T47D (cell line): Measurements from ENCODE around the gene RAP1GAP.
A peak's percentile ranks its signal among the peaks of the same experiment; 100 is the strongest.

Source experiments
- DNase-seq, 2 experiments: peaks; one replicate each; pipeline versions ENCODE4 v3.0.0 to v3.0.0-alpha.2; 2011 to 2012; ENCODE audit warnings: low read depth in 1 of 2, low spot score in 1 of 2
- JUND ChIP-seq: IDR thresholded peaks from 2 replicates; pipeline ENCODE4 v1.6.1; 2012; ENCODE audit warnings: low read depth
- in situ Hi-C: cut with HindIII; loops from 2 replicates; pipeline ENCODE4 v1.10.0; 2016; ENCODE audit warnings: low sequenced_read_pairs, low pct_unique_long_range_greater_than_20kb

The RAP1GAP gene

DNA sequence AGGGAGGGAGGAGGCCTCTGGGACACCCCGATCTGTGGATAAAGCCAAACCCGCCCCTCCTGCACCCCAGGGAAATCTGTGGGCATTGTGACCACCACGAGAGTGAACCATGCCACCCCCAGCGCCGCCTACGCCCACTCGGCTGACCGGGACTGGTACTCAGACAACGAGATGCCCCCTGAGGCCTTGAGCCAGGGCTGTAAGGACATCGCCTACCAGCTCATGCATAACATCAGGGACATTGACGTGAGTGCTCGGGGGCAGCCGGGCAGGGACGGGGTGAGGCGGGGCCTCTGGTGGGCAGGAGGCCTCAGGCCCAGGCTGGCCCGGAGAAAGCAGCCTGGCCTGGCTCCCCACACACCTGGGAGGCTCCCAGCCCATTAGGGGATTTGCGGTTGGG is 105.2 kb downstream of the RAP1GAP start:
- in situ Hi-C loops, result no loop called here
- no peak for TF ChIP-seq JUND
- DNase-seq, result no peak

DNA sequence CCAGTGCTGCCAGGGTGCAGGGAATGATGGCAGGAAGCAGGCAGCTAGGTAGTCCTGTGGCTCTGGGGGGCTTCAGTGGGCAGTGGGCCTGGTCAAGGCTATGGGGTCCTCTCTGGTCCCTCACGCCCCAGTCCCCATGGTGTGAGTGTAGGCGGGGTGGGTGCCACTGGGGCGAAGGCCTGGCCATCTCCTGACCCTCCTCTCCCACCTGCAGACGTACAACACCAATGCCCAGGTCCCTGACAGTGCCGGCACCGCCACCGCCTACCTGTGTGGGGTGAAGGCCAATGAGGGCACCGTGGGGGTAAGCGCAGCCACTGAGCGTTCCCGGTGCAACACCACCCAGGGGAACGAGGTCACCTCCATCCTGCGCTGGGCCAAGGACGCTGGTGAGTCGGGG is 106.3 kb downstream of the RAP1GAP start:
- in situ Hi-C loops, result no loop called here
- no peak for DNase-seq
- no peak for TF ChIP-seq JUND

DNA sequence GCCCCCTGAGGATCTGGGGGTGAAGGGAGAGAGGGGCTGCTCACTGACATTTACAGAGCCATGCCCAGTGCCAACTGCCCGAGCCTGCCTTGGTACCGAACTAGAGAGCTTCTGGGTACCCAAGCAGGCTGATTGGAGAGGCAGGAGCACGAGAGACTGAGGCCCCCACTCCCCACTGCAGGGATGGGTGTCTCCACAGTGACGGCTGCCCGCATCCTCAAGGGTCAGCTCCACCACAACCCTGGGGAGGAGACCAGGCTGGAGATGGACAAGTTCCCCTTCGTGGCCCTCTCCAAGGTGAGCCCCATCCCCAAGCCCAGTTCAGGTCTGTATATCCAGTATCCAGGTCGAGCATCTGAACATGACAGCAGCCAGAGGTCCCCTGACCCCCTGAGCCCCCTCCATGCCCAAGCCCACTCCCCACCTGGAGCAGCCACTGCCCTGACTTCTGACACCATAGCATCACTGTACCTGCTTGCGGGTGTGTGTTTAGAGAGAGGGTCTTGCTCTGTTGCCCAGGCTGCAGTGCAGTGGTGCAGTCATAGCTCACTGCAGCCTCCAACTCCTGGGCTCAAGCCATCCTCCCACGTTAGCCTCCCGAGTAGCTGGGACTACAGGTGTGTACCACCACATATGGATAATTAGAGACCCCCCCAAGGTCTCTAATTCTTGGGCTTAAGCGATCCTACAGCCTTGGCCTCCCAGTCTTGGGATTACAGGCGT is 108.1 kb downstream of the RAP1GAP start:
- DNase-seq, result no peak
- in situ Hi-C loops, result no loop called here
- TF ChIP-seq JUND, result no peak

- in situ Hi-C loops, result no loop called here
- no peak for DNase-seq
- TF ChIP-seq JUND, result no peak
Observed at GRCh38 chr1:21559788-21560567, 109.2 kb downstream of the RAP1GAP start.

GRCh38 chr1:21553116-21553926 is 115.8 kb downstream of the RAP1GAP start:
- no peak for DNase-seq
- in situ Hi-C loops, result no loop called here
- no peak for TF ChIP-seq JUND

- TF ChIP-seq JUND, result no peak
- in situ Hi-C loops, result no loop called here
- no peak for DNase-seq
Observed at GRCh38 chr1:21552715-21553114, 116.4 kb downstream of the RAP1GAP start.

DNA sequence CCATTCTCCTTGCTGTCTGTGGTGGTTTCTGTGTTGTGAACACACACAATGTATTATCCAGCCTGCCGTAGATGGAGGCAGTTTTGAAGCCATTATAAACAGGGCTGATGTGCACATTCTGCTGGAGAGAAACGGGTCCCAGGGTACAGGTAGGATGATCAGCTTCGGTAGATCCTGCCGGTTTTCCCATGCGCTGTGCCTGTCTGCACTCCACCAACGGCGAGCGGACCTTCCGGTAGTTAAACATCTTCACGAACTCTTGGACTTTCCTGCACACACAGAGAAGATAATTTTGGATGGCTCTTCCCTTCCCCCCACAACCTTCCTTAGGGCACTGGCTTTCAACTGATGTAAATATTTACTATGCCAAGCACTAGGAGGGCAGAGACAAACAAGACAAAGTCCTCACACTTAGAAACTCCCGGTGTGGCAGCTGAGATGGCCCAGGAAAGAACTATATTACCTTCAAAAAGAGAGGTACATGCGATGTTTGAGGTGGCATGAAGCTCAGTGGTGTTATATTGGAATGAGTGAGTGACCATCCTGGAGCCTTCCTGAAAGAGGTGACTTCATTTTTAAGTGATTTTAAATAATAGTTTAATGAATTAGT is 118.2 kb downstream of the RAP1GAP start:
- in situ Hi-C loops, result no loop called here
- DNase-seq, result peak in 1 of 2 experiments; percentile 27
- TF ChIP-seq JUND, result no peak

DNA sequence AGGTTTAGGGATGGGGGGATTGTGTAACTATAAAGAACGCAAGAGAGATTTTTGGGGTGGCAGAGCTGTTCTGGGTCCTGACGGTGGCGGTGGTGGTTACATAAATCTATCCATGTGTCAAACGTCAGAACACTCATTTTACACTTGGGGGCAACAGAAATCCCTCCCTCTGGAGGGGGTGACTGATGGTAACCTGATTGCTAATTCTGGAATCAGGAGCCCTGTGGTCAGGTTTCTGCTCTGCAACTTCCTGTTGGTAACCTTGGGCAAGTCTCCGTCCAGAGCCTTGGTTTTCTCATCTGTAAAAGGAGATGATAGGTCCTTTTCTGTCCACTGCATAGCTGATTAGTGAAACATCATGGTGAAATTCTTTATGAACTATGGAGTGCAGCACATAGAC is 119.1 kb downstream of the RAP1GAP start:
- in situ Hi-C loops, result no loop called here
- TF ChIP-seq JUND, result no peak
- DNase-seq, result no peak

- no peak for TF ChIP-seq JUND
- in situ Hi-C loops, result no loop called here
- DNase-seq, result no peak
Observed at GRCh38 chr1:21547876-21548275, 121.3 kb downstream of the RAP1GAP start.
